Activated B cell treated with CpG ODN at 0.5 μM for 24 hours (primary cell): ENCODE measurements around the gene MBOAT1. TPM values are rescaled to one million over a fixed set of nuclear protein-coding genes. Genes with fewer than 3 reads are reported as not detected.

Experiments
- ATAC-seq: fragments of 200-7000 bp; cut with Tn5 transposase; one replicate; pipeline ENCODE4 v1.10.0; 2021; ENCODE audit warnings: low read depth, mild to moderate bottlenecking, moderate library complexity
- CTCF ChIA-PET: fragments of 350-600 bp; sonication (Branson Sonifier 250); formaldehyde crosslinking; loops from one replicate; lab custom pipeline; 2021; ENCODE audit warnings: antibody characterized with exemption; lab: Charles Lee
- POLR2A ChIA-PET: fragments of 350-600 bp; sonication (Branson Sonifier 250); formaldehyde crosslinking; loops from one replicate; lab custom pipeline; 2021; ENCODE audit warnings: antibody characterized with exemption; lab: Charles Lee
- DNase-seq: peaks from one replicate; pipeline ENCODE4 v3.0.0; 2022
- H3K27ac Mint-ChIP-seq: one replicate; pipeline ENCODE4 v1.8.0; 2020; ENCODE audit warnings: mixed read lengths
- H3K27me3 Mint-ChIP-seq: one replicate; pipeline ENCODE4 v1.8.0; 2021; ENCODE audit warnings: mixed read lengths
- H3K36me3 Mint-ChIP-seq: one replicate; pipeline ENCODE4 v1.8.0; 2021; ENCODE audit warnings: low read depth, mixed read lengths
- H3K4me1 Mint-ChIP-seq: one replicate; pipeline ENCODE4 v1.8.0; 2021; ENCODE audit warnings: mixed read lengths
- H3K4me3 Mint-ChIP-seq: one replicate; pipeline ENCODE4 v1.8.0; 2020; ENCODE audit warnings: mild to moderate bottlenecking, mixed read lengths
- H3K9me3 Mint-ChIP-seq: one replicate; pipeline ENCODE4 v1.8.0; 2020; ENCODE audit warnings: mixed read lengths
- intact Hi-C: fragments of 100-400 bp; cut with micrococcal nuclease; formaldehyde crosslinking; loops from one replicate; pipeline ENCODE4 v1.15.1; 2024
- total RNA-seq: library from RNA; stranded (reverse); gene quantifications from 2 replicates; pipeline ENCODE4 v1.2.3, GENCODE V29; 2022
- TF ChIP-seq, protein P1 (sequence below): fragments of 200-600 bp; IDR thresholded peaks from one replicate; pipeline ENCODE4 v1.8.0; 2022; ENCODE audit warnings: antibody characterized with exemption, mild to moderate bottlenecking

MBOAT1 gene
- total RNA-seq, 1 donor from 2014 or later = 3.7 TPM

DNA sequence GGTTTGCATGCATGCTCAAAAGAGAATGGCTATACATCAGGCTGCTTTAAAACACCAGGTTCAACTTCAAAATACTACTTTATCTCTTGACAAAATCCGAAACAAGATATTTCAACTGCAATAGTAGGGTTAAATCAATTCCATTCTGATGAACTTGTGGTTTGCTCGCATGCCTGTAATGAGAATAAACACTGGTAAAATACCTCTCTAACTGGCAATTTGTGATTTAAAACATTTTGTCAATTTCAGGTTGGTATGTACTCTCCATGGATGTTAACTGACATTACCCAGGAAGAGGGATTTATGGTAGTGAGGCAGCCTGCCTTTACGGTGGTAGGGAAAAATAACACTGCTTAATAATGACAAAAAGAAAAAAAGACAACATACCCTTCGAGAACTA, 74.4 kb downstream of the MBOAT1 start:
- POLR2A ChIA-PET = no interaction called here
- peaks cover 19% of the 10 kb centered on the region for H3K36me3 Mint-ChIP-seq
- CTCF ChIA-PET = no interaction called here

GRCh38 chr6:20137240-20137639, 75.0 kb downstream of the MBOAT1 start:
- H3K27ac Mint-ChIP-seq = no peak overlapping the region
- intact Hi-C loops = no loop called here
- TF ChIP-seq, protein P1, sequence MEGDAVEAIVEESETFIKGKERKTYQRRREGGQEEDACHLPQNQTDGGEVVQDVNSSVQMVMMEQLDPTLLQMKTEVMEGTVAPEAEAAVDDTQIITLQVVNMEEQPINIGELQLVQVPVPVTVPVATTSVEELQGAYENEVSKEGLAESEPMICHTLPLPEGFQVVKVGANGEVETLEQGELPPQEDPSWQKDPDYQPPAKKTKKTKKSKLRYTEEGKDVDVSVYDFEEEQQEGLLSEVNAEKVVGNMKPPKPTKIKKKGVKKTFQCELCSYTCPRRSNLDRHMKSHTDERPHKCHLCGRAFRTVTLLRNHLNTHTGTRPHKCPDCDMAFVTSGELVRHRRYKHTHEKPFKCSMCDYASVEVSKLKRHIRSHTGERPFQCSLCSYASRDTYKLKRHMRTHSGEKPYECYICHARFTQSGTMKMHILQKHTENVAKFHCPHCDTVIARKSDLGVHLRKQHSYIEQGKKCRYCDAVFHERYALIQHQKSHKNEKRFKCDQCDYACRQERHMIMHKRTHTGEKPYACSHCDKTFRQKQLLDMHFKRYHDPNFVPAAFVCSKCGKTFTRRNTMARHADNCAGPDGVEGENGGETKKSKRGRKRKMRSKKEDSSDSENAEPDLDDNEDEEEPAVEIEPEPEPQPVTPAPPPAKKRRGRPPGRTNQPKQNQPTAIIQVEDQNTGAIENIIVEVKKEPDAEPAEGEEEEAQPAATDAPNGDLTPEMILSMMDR = no peak
- ATAC-seq (no peak), DNase-seq (no peak)
- no peaks in the 10 kb centered on the region for H3K4me1 Mint-ChIP-seq
- no peaks in the 10 kb centered on the region for H3K27me3 Mint-ChIP-seq
- H3K9me3 Mint-ChIP-seq = no peaks in the 10 kb centered on the region
- ChIA-PET POLR2A (no interaction called here), CTCF (no interaction called here)
- no peak overlapping the region for H3K4me3 Mint-ChIP-seq
- peaks cover 18% of the 10 kb centered on the region for H3K36me3 Mint-ChIP-seq

More for the DNA sequence above, 74.4 kb downstream of the MBOAT1 start:
- Mint-ChIP-seq H3K27ac (no peak overlapping the region), H3K4me3 (no peak overlapping the region), H3K9me3 (no peaks in the 10 kb centered on the region), H3K27me3 (no peaks in the 10 kb centered on the region), H3K4me1 (no peaks in the 10 kb centered on the region)
- intact Hi-C loops = no loop called here
- DNase-seq (no peak), ATAC-seq (no peak)
- TF ChIP-seq, protein P1 = no peak

DNA sequence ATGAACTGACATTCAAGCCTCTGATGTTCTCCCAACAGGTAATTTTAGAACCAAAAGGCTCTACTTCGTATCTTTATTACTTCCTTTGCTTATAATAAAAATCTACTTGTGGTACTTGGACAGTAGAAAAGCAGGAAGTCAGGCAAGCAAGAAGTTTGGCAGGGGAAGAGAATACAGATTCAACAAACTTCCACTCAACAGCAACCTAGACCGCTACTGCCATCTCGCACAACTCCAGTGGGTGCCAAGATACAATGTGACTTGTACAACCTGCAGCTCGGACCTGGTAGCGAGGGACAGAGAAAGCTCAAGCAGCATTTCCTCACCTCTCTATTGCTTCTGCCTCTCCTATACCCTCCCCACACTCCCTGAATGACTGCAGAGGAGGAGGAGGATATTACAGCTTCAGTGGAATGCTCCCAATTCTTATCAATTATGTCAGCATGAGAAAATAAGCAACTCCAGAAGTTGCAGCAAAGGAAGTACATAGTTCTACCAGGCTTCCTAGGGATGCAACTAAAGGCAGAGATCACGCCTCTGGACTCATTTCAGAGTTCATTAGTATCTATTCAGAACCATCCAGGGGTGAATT, 76.5 kb downstream of the MBOAT1 start:
- ChIA-PET POLR2A (no interaction called here), CTCF (interaction anchor here (1.5 kb wide), 1 partner anchor 9 kb away, joined by 7 read pairs; no protein-coding TSS in a partner anchor)
- no peak for DNase-seq
- Mint-ChIP-seq H3K9me3 (no peaks in the 10 kb centered on the region), H3K27me3 (no peaks in the 10 kb centered on the region), H3K36me3 (peaks cover 11% of the 10 kb centered on the region), H3K4me3 (no peak overlapping the region), H3K27ac (no peak overlapping the region), H3K4me1 (no peaks in the 10 kb centered on the region)
- intact Hi-C loops = no loop called here
- TF ChIP-seq, protein P1 = no peak
- ATAC-seq = no peak

GRCh38 chr6:20134613-20135012, 77.7 kb downstream of the MBOAT1 start:
- Mint-ChIP-seq H3K36me3 (peaks cover 4% of the 10 kb centered on the region), H3K27me3 (no peaks in the 10 kb centered on the region), H3K4me3 (no peak overlapping the region), H3K4me1 (no peaks in the 10 kb centered on the region), H3K9me3 (no peaks in the 10 kb centered on the region), H3K27ac (no peak overlapping the region)
- POLR2A ChIA-PET = no interaction called here
- DNase-seq = no peak
- CTCF ChIA-PET = interaction anchor here (1.5 kb wide), 1 partner anchor 8 kb away, joined by 7 read pairs; no protein-coding TSS in a partner anchor
- ATAC-seq = no peak
- TF ChIP-seq, protein P1 = no peak
- intact Hi-C loops = no loop called here

DNA sequence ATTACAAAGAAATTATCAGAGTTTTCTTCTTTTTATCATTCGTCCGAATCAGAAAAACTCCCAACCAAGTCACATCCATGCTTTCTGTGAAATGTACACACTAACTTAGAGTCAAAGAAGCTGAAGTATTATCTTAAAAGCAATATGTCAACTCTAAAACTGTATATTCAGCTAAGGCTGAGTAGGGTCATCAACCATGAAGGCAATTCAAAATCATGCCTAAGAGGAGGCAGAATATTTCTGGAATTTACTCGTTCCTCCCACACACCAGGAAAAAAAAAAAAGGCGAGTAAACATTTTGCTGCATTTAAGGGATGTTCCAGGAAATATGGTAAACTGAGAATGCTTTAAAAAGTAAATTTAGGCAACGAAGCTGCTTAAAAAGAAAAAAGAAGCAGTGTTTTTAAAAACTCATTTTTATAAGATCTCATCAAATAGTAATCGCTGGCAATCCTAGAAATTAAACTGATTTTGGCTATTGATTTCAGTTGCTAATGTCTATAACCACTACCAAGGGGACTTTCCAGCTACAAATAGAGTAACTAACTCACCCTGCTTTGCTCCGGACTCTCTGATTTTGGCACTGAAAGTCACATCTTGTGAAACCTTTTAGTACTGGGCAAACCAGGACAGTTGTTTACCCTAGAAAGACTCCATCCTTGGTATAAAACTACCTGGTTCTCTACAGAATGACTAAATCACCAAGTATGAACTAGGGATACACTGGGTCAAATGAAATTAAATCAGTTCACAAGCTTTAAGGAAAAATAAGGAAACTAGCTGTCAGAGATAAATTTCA, 82.8 kb downstream of the MBOAT1 start:
- Mint-ChIP-seq H3K4me3 (no peak overlapping the region), H3K36me3 (peaks cover 3% of the 10 kb centered on the region), H3K4me1 (no peaks in the 10 kb centered on the region), H3K27ac (no peak overlapping the region), H3K27me3 (no peaks in the 10 kb centered on the region), H3K9me3 (no peaks in the 10 kb centered on the region)
- DNase-seq = no peak
- CTCF ChIA-PET = interaction anchor here (1.2 to 1.3 kb wide), 3 partner anchors 11 to 1534 kb away, joined by 3 read pairs; no protein-coding TSS in a partner anchor
- POLR2A ChIA-PET = no interaction called here
- ATAC-seq = no peak
- TF ChIP-seq, protein P1 = no peak
- intact Hi-C loops = no loop called here
